A673 (cell line): Measurements from ENCODE around the gene GLIPR1.

ENCODE experiments used
- CTCF ChIP-seq: fragments of 300-800, 200-600 bp; sonication (generic); conservative IDR thresholded peaks from 2 replicates; pipeline ENCODE4 v1.5.1; 2017; ENCODE audit warnings: low read depth, mild to moderate bottlenecking, antibody characterized with exemption, low read length, moderate library complexity, mixed read lengths
- EZH2 ChIP-seq: fragments of 200-600 bp; sonication (generic); IDR thresholded peaks from 2 replicates; pipeline ENCODE4 v1.6.1; 2017; ENCODE audit warnings: borderline replicate concordance, low read depth, mild to moderate bottlenecking, mixed read lengths, antibody characterized with exemption, low read length; ENCODE audit not compliant: poor library complexity, severe bottlenecking

DNA sequence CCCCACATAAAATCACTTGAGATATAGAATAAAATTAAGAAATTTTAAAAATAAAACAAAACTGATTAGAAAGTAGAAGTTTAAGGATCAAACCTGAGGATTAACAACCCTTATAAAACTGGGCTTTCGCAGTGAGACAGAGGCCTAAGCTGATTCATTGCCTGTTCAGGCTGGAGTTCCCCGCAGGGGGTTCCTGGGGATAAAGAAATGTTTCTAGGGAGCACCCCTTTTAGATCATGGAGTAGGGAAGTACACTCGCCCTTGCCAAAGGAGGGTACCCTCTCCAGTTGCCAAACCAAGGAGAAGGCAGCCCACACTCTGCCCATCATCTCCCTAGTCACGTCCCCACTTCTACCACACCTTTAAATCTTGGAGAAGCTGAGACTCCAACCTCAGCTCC is 6.8 kb downstream of the GLIPR1 start:
- TF ChIP-seq CTCF = no peak
- TF ChIP-seq EZH2 = no peak
